CD4-positive, alpha-beta T cell (primary cell): Measurements from ENCODE around the gene EMC7. TPM values are rescaled to one million over a fixed set of nuclear protein-coding genes. Genes with fewer than 3 reads are reported as not detected.

Experiments
- ATAC-seq: fragments of 200-7000 bp; cut with Tn5 transposase; one replicate; pipeline ENCODE4 v1.10.0; 2022; ENCODE audit warnings: mild to moderate bottlenecking; ENCODE audit not compliant: poor library complexity
- CTCF ChIA-PET: fragments of 350-600 bp; sonication (Branson Sonifier 250); formaldehyde crosslinking; loops from one replicate; lab custom pipeline; 2021; ENCODE audit warnings: antibody characterized with exemption, inconsistent platforms; lab: Charles Lee
- POLR2A ChIA-PET: fragments of 350-600 bp; sonication (Branson Sonifier 250); formaldehyde crosslinking; loops from one replicate; lab custom pipeline; 2021; ENCODE audit warnings: antibody characterized with exemption, inconsistent platforms; lab: Charles Lee
- DNase-seq, 14 experiments: peaks; one replicate each; pipeline ENCODE4 v3.0.0-alpha.2; 2013 to 2020; ENCODE audit warnings: mixed read lengths in 2 of 14
- H3K27ac ChIP-seq, 2 donors: one replicate each; pipeline versions ENCODE4 v1.5.1 to v1.7.0; 2013; ENCODE audit warnings: low read length in 2 of 2, low read depth in 1 of 2, mild to moderate bottlenecking in 1 of 2
- H3K27me3 ChIP-seq, 2 experiments: 1 replicate in 1 of 2; 2 replicates in 1 of 2; pipeline versions ENCODE4 v1.6.1 to v1.7.0; 2013; ENCODE audit warnings: low read length in 2 of 2, control low read depth in 1 of 2, mild to moderate bottlenecking in 1 of 2, moderate library complexity in 1 of 2; ENCODE audit not compliant: insufficient read depth in 2 of 2, control insufficient read depth in 1 of 2
- H3K36me3 ChIP-seq: one replicate; pipeline ENCODE4 v1.6.1; 2013; ENCODE audit warnings: low read length, control low read depth; ENCODE audit not compliant: insufficient read depth
- H3K4me1 ChIP-seq: one replicate; pipeline ENCODE4 v1.6.1; 2013; ENCODE audit warnings: low read length, control low read depth; ENCODE audit not compliant: insufficient read depth
- H3K4me3 ChIP-seq: one replicate; pipeline ENCODE4 v1.5.1; 2013; ENCODE audit warnings: mild to moderate bottlenecking, low read length, moderate library complexity
- H3K9me3 ChIP-seq, 2 experiments: 1 replicate in 1 of 2; 2 replicates in 1 of 2; pipeline versions ENCODE4 v1.6.1 to v1.7.0; 2013; ENCODE audit warnings: low read length in 2 of 2, mild to moderate bottlenecking in 2 of 2, control low read depth in 1 of 2, moderate library complexity in 1 of 2; ENCODE audit not compliant: control insufficient read depth in 1 of 2, insufficient read depth in 1 of 2
- H3K27ac Mint-ChIP-seq: one replicate; pipeline ENCODE4 v1.8.0; 2020; ENCODE audit warnings: mixed read lengths
- H3K27me3 Mint-ChIP-seq: one replicate; pipeline ENCODE4 v1.8.0; 2021; ENCODE audit warnings: mixed read lengths
- H3K36me3 Mint-ChIP-seq: one replicate; pipeline ENCODE4 v1.8.0; 2021; ENCODE audit warnings: low read depth, mixed read lengths
- H3K4me1 Mint-ChIP-seq: one replicate; pipeline ENCODE4 v1.8.0; 2021; ENCODE audit warnings: low read depth, mixed read lengths
- H3K4me3 Mint-ChIP-seq: one replicate; pipeline ENCODE4 v1.8.0; 2020; ENCODE audit warnings: mild to moderate bottlenecking, mixed read lengths
- H3K9me3 Mint-ChIP-seq: one replicate; pipeline ENCODE4 v1.8.0; 2020; ENCODE audit warnings: mixed read lengths
- CTCF ChIP-seq: fragments of 200-600 bp; IDR thresholded peaks from one replicate; pipeline ENCODE4 v1.8.0; 2022; ENCODE audit warnings: antibody characterized with exemption, mild to moderate bottlenecking
- intact Hi-C, 2 experiments: fragments of 100-400 bp; cut with DNase I in 1 of 2; cut with micrococcal nuclease in 1 of 2; formaldehyde crosslinking; loops; one replicate each; pipeline versions ENCODE4 v1.15.1 to v1.9.0; 2023 to 2025; cut with DNase I, micrococcal nuclease
- total RNA-seq, 174 experiments: library from RNA in 2 of 174; stranded (reverse) in 2 of 174; gene quantifications; one replicate each; pipeline ENCODE4 v1.2.3 and lab custom pipeline; 2021 to 2026

The EMC7 gene
- total RNA-seq, 2 experiments from 2014 or later: 54.0 to 54.6 TPM

- CTCF ChIA-PET: no interaction called here
- POLR2A ChIA-PET: interaction anchor here (0.7 to 2.5 kb wide), 12 partner anchors 11 to 949 kb away, joined by 3 to 32 read pairs (median 4); partner anchors contain the start of genes EMC7, GOLGA8B, KATNBL1 and LPCAT4
- Mint-ChIP-seq H3K27me3 (no peaks in the 10 kb centered on the region), H3K4me1 (peaks cover 20% of the 10 kb centered on the region), H3K36me3 (peaks cover 4% of the 10 kb centered on the region), H3K9me3 (no peaks in the 10 kb centered on the region), H3K4me3 (peak within 1 kb of the TSS; percentile 91), H3K27ac (peak within 1 kb of the TSS; percentile 90)
- Histone ChIP-seq H3K4me1 (peaks cover 7% of the 10 kb centered on the region), H3K9me3 (no peaks in the 10 kb centered on the region), H3K27me3 (no peaks in the 10 kb centered on the region), H3K36me3 (no peaks in the 10 kb centered on the region), H3K27ac (peak within 1 kb of the TSS; percentile 55 to 57), H3K4me3 (peak within 1 kb of the TSS; percentile 76)
- intact Hi-C loops: loop anchor here (2.0 to 10.0 kb wide), 4 partner anchors 63 to 948 kb away; partner anchors contain the start of genes EMC7 (in 1 of the 2), PGBD4 (in 1 of the 2) and ZNF770 (in 1 of the 2)
- TF ChIP-seq CTCF: no peak
- ATAC-seq (peak; percentile 74), DNase-seq (peak; percentile 31 to 84 (median 52))
Observed at GRCh38 chr15:34038871-34039789, 62.5 kb downstream of the EMC7 start, which contains the start of gene AVEN. TSS of gene AVEN (minus strand) at chr15:34039204. CDS start at chr15:34039046, 158 bp downstream.

GRCh38 chr15:34038023-34038870 lies 63.4 kb downstream of the EMC7 start:
- Mint-ChIP-seq H3K36me3 (peaks cover 4% of the 10 kb centered on the region), H3K27ac (peak overlapping the region; percentile 90), H3K27me3 (no peaks in the 10 kb centered on the region), H3K9me3 (no peaks in the 10 kb centered on the region), H3K4me1 (peaks cover 20% of the 10 kb centered on the region), H3K4me3 (peak overlapping the region; percentile 91)
- DNase-seq (peak; percentile 51 to 91 (median 68)), ATAC-seq (peak; percentile 81)
- Histone ChIP-seq H3K27ac (peak overlapping the region; percentile 55 to 57), H3K4me1 (peaks cover 7% of the 10 kb centered on the region), H3K27me3 (no peaks in the 10 kb centered on the region), H3K36me3 (no peaks in the 10 kb centered on the region), H3K9me3 (no peaks in the 10 kb centered on the region), H3K4me3 (peak overlapping the region; percentile 76)
- POLR2A ChIA-PET: interaction anchor here (0.7 to 2.5 kb wide), 14 partner anchors 12 to 950 kb away, joined by 3 to 32 read pairs (median 4); partner anchors contain the start of genes EMC7, GOLGA8A, KATNBL1 and LPCAT4
- intact Hi-C loops: loop anchor here (2.0 to 10.0 kb wide), 4 partner anchors 63 to 949 kb away; partner anchors contain the start of genes EMC7 (in 1 of the 2), PGBD4 (in 1 of the 2) and ZNF770 (in 1 of the 2)
- CTCF ChIA-PET: interaction anchor here (0.9 to 1.4 kb wide), 2 partner anchors 65 to 172 kb away, joined by 3 to 4 read pairs; partner anchors contain the start of gene KATNBL1
- no peak for TF ChIP-seq CTCF

Other genes starting within 250 kb of the EMC7 start
- gene CHRM5, start 133.4 kb downstream of the EMC7 start, total RNA-seq: not detected
- gene AVEN, start 62.7 kb downstream of the EMC7 start, total RNA-seq: 1 to 10 TPM; 4.5 to 4.9 TPM
- 1 to 10 TPM; 2.3 to 2.6 TPM for gene PGBD4, start 221 bp upstream of the EMC7 start, total RNA-seq
- gene KATNBL1, start 108.2 kb upstream of the EMC7 start, total RNA-seq: 10 to 100 TPM; 13.0 to 14.6 TPM
- 10 to 100 TPM; 77.4 to 80.0 TPM for gene EMC4, start 123.2 kb upstream of the EMC7 start, total RNA-seq
- gene SLC12A6, start 235.9 kb upstream of the EMC7 start, total RNA-seq: 10 to 100 TPM; 58.5 to 58.7 TPM
- 10 to 100 TPM; 44.4 to 44.8 TPM for gene NOP10, start 241.3 kb upstream of the EMC7 start, total RNA-seq
- gene NUTM1, start 241.5 kb upstream of the EMC7 start, total RNA-seq: not detected